Measurements from ENCODE around the gene STX2. TPM values are rescaled to one million over a fixed set of nuclear protein-coding genes. Genes with fewer than 3 reads are reported as not detected.

STX2 gene
- total RNA-seq, 4 donors from 2014 or later = 1.2 to 14.1 (median 4.1) TPM

- TF ChIP-seq, protein P1, sequence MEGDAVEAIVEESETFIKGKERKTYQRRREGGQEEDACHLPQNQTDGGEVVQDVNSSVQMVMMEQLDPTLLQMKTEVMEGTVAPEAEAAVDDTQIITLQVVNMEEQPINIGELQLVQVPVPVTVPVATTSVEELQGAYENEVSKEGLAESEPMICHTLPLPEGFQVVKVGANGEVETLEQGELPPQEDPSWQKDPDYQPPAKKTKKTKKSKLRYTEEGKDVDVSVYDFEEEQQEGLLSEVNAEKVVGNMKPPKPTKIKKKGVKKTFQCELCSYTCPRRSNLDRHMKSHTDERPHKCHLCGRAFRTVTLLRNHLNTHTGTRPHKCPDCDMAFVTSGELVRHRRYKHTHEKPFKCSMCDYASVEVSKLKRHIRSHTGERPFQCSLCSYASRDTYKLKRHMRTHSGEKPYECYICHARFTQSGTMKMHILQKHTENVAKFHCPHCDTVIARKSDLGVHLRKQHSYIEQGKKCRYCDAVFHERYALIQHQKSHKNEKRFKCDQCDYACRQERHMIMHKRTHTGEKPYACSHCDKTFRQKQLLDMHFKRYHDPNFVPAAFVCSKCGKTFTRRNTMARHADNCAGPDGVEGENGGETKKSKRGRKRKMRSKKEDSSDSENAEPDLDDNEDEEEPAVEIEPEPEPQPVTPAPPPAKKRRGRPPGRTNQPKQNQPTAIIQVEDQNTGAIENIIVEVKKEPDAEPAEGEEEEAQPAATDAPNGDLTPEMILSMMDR (IDR thresholded peaks at IDR 0.05) = no peak
- no peak for TF ChIP-seq POLR2A (IDR thresholded peaks at IDR 0.05)
- DNase-seq = no peak
- Histone ChIP-seq H3K4me3 (peak overlapping the region in 3 of 4 donors; percentile 21 to 58 (median 23)), H3K4me1 (peaks cover 8 to 15% (median 13%) of the 10 kb centered on the region in 3 donors), H3K27me3 (peaks cover 0 to 32% (median 0%) of the 10 kb centered on the region in 4 donors), H3K36me3 (no peaks in the 10 kb centered on the region), H3K27ac (no peak overlapping the region), H3K9me3 (no peaks in the 10 kb centered on the region)
- 6 to 8% methylated on average over 16 to 27 of the region's 41 CpGs for WGBS, 2 donors
- intact Hi-C loops (cut with DNase I) = no loop called here
Observed at GRCh38 chr12:130775953-130776856, 62.8 kb downstream of the STX2 start.

DNA sequence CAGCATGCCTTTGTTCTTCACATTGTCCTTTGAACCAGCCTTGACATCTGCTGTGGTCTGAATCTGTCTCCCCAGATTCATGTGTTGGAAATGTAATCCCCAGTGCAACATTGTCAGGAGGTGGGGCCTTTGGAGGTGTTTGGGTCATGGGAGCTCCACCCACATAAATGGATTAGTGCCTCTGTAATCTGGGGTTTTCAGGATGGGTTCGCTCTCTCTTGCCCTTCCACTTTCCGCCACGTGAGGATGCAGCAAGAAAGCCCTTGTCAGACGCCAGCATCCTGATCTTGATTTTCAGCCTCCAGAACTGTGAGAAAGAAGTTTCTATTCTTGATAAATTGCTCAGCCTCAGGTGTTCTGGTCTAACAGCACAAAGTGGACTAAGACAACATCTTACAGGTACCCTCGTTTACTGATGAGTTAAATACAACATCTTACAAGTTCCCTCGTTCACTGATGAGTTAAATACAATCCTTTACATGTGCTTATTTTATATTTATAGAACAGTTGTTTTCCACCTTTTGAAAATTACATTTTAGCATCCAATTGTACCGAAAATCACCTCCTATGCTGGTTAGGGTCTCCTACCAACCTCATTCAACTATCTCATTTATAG lies 68.5 kb downstream of the STX2 start:
- H3K4me1 ChIP-seq = peaks cover 0 to under 1% (median 0%) of the 10 kb centered on the region in 3 donors
- H3K27me3 ChIP-seq = peaks cover 0 to 25% (median 0%) of the 10 kb centered on the region in 4 donors
- no peak overlapping the region for H3K4me3 ChIP-seq
- no peaks in the 10 kb centered on the region for H3K36me3 ChIP-seq
- TF ChIP-seq, protein P1 (IDR thresholded peaks at IDR 0.05) = no peak
- TF ChIP-seq POLR2A (IDR thresholded peaks at IDR 0.05) = no peak
- intact Hi-C loops (cut with DNase I) = no loop called here
- no peak for DNase-seq
- no peaks in the 10 kb centered on the region for H3K9me3 ChIP-seq
- no peak overlapping the region for H3K27ac ChIP-seq
- 85 to 87% methylated on average over 7 of the region's 7 CpGs for whole genome bisulfite sequencing, 2 donors

DNA sequence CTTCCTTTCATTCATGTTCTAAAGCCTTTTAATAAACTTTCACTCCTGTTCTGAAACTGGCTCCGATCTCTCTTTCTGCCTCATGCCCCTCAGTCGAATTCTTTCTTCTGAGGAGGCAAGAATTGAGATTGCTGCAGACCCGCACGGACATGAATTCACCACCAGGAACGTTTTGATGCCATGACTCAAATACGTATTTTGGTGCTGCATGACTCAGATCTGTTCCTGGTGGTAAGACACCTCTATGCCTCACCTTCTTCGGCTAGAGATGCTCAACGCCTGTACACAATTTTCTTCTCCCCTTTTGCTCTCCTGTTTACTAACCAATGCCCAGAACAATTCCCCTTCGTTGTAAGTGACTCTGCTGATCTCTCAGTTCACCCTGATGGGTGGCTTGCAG lies 70.9 kb downstream of the STX2 start:
- H3K36me3 ChIP-seq = no peaks in the 10 kb centered on the region
- H3K9me3 ChIP-seq = no peaks in the 10 kb centered on the region
- 26 to 44% methylated on average over 8 to 9 of the region's 9 CpGs for WGBS, 2 donors
- no peak overlapping the region for H3K27ac ChIP-seq
- intact Hi-C loops (cut with DNase I) = no loop called here
- no peak overlapping the region for H3K4me3 ChIP-seq
- peaks cover 0 to 8% (median 0%) of the 10 kb centered on the region in 4 donors for H3K27me3 ChIP-seq
- H3K4me1 ChIP-seq = no peaks in the 10 kb centered on the region
- DNase-seq = no peak
- no peak for TF ChIP-seq POLR2A (IDR thresholded peaks at IDR 0.05)
- TF ChIP-seq, protein P1 (IDR thresholded peaks at IDR 0.05) = peak in 1 of 6 experiments; percentile 25

DNA sequence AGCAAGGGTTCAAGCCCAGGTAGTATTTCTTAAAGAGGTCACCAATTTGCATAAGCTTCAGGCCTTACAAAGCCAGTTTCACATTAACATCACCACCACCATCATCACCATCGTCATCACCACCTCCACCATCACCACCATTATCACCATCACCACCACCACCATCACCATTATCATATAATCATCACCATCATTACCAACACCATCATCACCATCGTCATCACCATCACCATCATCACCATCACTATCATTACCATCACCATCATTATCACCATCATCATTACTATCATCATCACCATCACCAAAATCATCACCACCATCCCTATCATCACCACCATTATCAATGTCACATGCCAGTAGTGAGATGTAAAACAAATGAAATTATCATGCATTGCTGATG lies 72.6 kb downstream of the STX2 start:
- H3K27me3 ChIP-seq = peaks cover 0 to 23% (median 0%) of the 10 kb centered on the region in 4 donors
- no peaks in the 10 kb centered on the region for H3K36me3 ChIP-seq
- TF ChIP-seq POLR2A (IDR thresholded peaks at IDR 0.05) = no peak
- TF ChIP-seq, protein P1 (IDR thresholded peaks at IDR 0.05) = no peak
- no peak overlapping the region for H3K4me3 ChIP-seq
- H3K4me1 ChIP-seq = peaks cover 0 to 4% (median 0%) of the 10 kb centered on the region in 3 donors
- no peak for DNase-seq
- intact Hi-C loops (cut with DNase I) = no loop called here
- whole genome bisulfite sequencing, 2 donors = 84 to 90% methylated on average over 2 of the region's 2 CpGs
- no peak overlapping the region for H3K27ac ChIP-seq
- no peaks in the 10 kb centered on the region for H3K9me3 ChIP-seq

GRCh38 chr12:130765186-130765659 lies 73.8 kb downstream of the STX2 start:
- H3K4me1 ChIP-seq = peaks cover 0 to 4% (median 0%) of the 10 kb centered on the region in 3 donors
- H3K27ac ChIP-seq = no peak overlapping the region
- intact Hi-C loops (cut with DNase I) = no loop called here
- no peak overlapping the region for H3K4me3 ChIP-seq
- H3K9me3 ChIP-seq = no peaks in the 10 kb centered on the region
- TF ChIP-seq, protein P1 (IDR thresholded peaks at IDR 0.05) = no peak
- TF ChIP-seq POLR2A (IDR thresholded peaks at IDR 0.05) = no peak
- no peak for DNase-seq
- peaks cover 0 to 35% (median 0%) of the 10 kb centered on the region in 4 donors for H3K27me3 ChIP-seq
- no peaks in the 10 kb centered on the region for H3K36me3 ChIP-seq
- 77 to 87% methylated on average over 8 of the region's 8 CpGs for WGBS, 2 donors
